GM19239 (cell line): ENCODE results near the gene SLC10A2.

Experiments used
- DNase-seq: peaks from one replicate; pipeline ENCODE4 v3.0.0; 2011; ENCODE audit warnings: low spot score; ENCODE audit not compliant: insufficient read length
- FAIRE-seq: peaks from 2 replicates; lab custom pipeline; 2011; peaks lifted over from hg19 to GRCh38; lab: Jason Lieb, UNC

SLC10A2 gene

DNA sequence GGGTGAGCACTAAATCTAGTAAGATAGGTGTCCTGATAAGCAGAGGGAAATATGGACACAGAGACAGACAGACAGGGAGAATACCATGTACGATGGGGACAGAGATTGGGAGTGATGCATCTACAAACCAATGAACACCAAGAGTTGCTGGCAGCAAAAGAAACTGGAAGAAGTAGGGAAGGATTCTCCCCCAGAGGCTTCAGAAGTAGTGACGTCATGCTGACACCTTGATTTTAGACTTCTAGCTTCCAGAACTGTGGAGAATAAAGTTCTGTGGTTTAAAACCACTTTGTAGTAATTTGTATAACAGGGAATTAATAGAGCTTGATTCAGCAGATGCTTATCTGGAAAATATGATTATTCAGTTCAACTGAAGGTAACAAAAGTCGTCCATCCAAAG is 66.1 kb downstream of the SLC10A2 start:
- DNase-seq (no peak), FAIRE-seq (no peak)

DNA sequence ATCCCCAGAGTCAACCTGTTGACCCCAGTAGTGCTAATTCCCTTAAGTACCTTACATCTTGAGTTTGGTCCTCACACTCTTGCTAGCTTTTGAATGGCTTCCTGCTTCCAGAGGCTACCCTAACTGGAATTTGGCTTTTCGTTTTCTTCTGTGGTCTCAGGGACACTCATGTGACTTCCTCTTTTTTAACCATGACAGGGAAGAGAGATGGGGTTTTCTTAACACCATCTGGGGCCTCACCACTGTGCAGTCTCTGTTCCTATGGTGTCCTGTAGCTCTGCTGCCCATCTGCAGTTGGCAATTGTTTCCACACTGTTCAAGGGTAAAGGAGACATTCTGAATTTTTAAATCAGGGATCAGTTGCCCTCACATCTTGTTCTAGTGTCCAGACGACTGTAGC is 66.7 kb downstream of the SLC10A2 start:
- no peak for DNase-seq
- FAIRE-seq: no peak
